ENCODE results near the gene SLF1. TPM values are rescaled to one million over a fixed set of nuclear protein-coding genes. Genes with fewer than 3 reads are reported as not detected.

The SLF1 gene
- total RNA-seq, 6 experiments from 2014 or later = 0.80 to 3.3 (median 2.4) TPM

GRCh38 chr5:94725142-94725541 is 106.7 kb downstream of the SLF1 start:
- TF ChIP-seq POLR2A (IDR thresholded peaks at IDR 0.05) (no peak), CTCF (IDR thresholded peaks at IDR 0.05) (no peak)
- Histone ChIP-seq H3K9me3 (no peaks in the 10 kb centered on the region), H3K36me3 (no peaks in the 10 kb centered on the region), H3K4me1 (no peaks in the 10 kb centered on the region), H3K27me3 (no peaks in the 10 kb centered on the region), H3K27ac (no peak overlapping the region), H3K4me3 (no peak overlapping the region)
- ATAC-seq (no peak), DNase-seq (no peak)
- intact Hi-C loops (cut with DNase I) = no loop called here
- WGBS (ENCODE audit: insufficient coverage, low coverage, low lambda C conversion rate, missing lambda C conversion rate) = 30% methylated on average over 1 of the region's 1 CpG

- intact Hi-C loops (cut with DNase I) = no loop called here
- H3K4me1 ChIP-seq = no peaks in the 10 kb centered on the region
- WGBS (ENCODE audit: insufficient coverage, low coverage, low lambda C conversion rate, missing lambda C conversion rate) = 5% methylated on average over 1 of the region's 1 CpG
Measured at GRCh38 chr5:94731471-94731870, 113.0 kb downstream of the SLF1 start.

GRCh38 chr5:94736498-94736897 is 118.0 kb downstream of the SLF1 start:
- Histone ChIP-seq H3K27me3 (no peaks in the 10 kb centered on the region), H3K4me3 (no peak overlapping the region), H3K4me1 (no peaks in the 10 kb centered on the region), H3K36me3 (peaks cover 0 to 1% (median 0%) of the 10 kb centered on the region in 4 donors), H3K27ac (no peak overlapping the region), H3K9me3 (no peaks in the 10 kb centered on the region)
- WGBS (ENCODE audit: insufficient coverage, low coverage, low lambda C conversion rate, missing lambda C conversion rate) = 33% methylated on average over 1 of the region's 1 CpG
- intact Hi-C loops (cut with DNase I) = no loop called here
- TF ChIP-seq CTCF (IDR thresholded peaks at IDR 0.05) = no peak
- no peak for TF ChIP-seq POLR2A (IDR thresholded peaks at IDR 0.05)
- ATAC-seq = no peak
- no peak for DNase-seq

More at GRCh38 chr5:94731471-94731870, 113.0 kb downstream of the SLF1 start:
- Histone ChIP-seq H3K9me3 (no peaks in the 10 kb centered on the region), H3K4me3 (no peak overlapping the region), H3K36me3 (no peaks in the 10 kb centered on the region), H3K27ac (no peak overlapping the region), H3K27me3 (no peaks in the 10 kb centered on the region)
- no peak for TF ChIP-seq POLR2A (IDR thresholded peaks at IDR 0.05)
- no peak for TF ChIP-seq CTCF (IDR thresholded peaks at IDR 0.05)
- DNase-seq (no peak), ATAC-seq (no peak)

- Histone ChIP-seq H3K9me3 (no peaks in the 10 kb centered on the region), H3K4me1 (no peaks in the 10 kb centered on the region), H3K27ac (no peak overlapping the region), H3K36me3 (peaks cover 0 to 1% (median 0%) of the 10 kb centered on the region in 4 donors), H3K4me3 (no peak overlapping the region), H3K27me3 (no peaks in the 10 kb centered on the region)
- ATAC-seq (no peak), DNase-seq (no peak)
- intact Hi-C loops (cut with DNase I) = no loop called here
- 51% methylated on average over 2 of the region's 2 CpGs for WGBS (ENCODE audit: insufficient coverage, low coverage, low lambda C conversion rate, missing lambda C conversion rate)
- no peak for TF ChIP-seq CTCF (IDR thresholded peaks at IDR 0.05)
- TF ChIP-seq POLR2A (IDR thresholded peaks at IDR 0.05) = no peak
Measured at GRCh38 chr5:94740286-94740685, 121.8 kb downstream of the SLF1 start.

GRCh38 chr5:94742852-94743251 is 124.4 kb downstream of the SLF1 start:
- ATAC-seq (no peak), DNase-seq (no peak)
- H3K4me1 ChIP-seq = no peaks in the 10 kb centered on the region
- intact Hi-C loops (cut with DNase I) = no loop called here
- no peaks in the 10 kb centered on the region for H3K9me3 ChIP-seq
- H3K27ac ChIP-seq = no peak overlapping the region
- TF ChIP-seq CTCF (IDR thresholded peaks at IDR 0.05) = no peak
- no peak for TF ChIP-seq POLR2A (IDR thresholded peaks at IDR 0.05)
- H3K36me3 ChIP-seq = peaks cover 0 to 1% (median 0%) of the 10 kb centered on the region in 4 donors
- no peak overlapping the region for H3K4me3 ChIP-seq
- 55% methylated on average over 4 of the region's 4 CpGs for WGBS (ENCODE audit: insufficient coverage, low coverage, low lambda C conversion rate, missing lambda C conversion rate)
- H3K27me3 ChIP-seq = no peaks in the 10 kb centered on the region

Data from right lobe of liver (tissue), 6 donors.